Astrocyte (in vitro differentiated cells and primary cell): ENCODE results near the gene STK35. TPM values are rescaled to one million over a fixed set of nuclear protein-coding genes. Genes with fewer than 3 reads are reported as not detected.

Experiments used
- DNase-seq: peaks from one replicate; pipeline ENCODE4 v3.0.0-alpha.2; 2010; ENCODE audit warnings: low read depth
- FAIRE-seq: peaks from 2 replicates; lab custom pipeline; 2011; peaks lifted over from hg19 to GRCh38; lab: Jason Lieb, UNC
- H2AFZ ChIP-seq: 2 replicates; pipeline ENCODE4 v1.6.0; 2012; ENCODE audit warnings: low read depth, low read length, inconsistent platforms
- H3K27ac ChIP-seq: 2 replicates; pipeline ENCODE4 v1.5.1; 2011; ENCODE audit warnings: low read depth, low read length, inconsistent platforms
- H3K27me3 ChIP-seq: 2 replicates; pipeline ENCODE4 v1.6.0; 2011; ENCODE audit warnings: low read length, inconsistent platforms; ENCODE audit not compliant: insufficient read depth
- H3K36me3 ChIP-seq: 2 replicates; pipeline ENCODE4 v1.5.1; 2011; ENCODE audit warnings: low read length, inconsistent platforms; ENCODE audit not compliant: insufficient read depth
- H3K4me1 ChIP-seq: 2 replicates; pipeline ENCODE4 v1.5.1; 2011; ENCODE audit warnings: low read length, inconsistent platforms; ENCODE audit not compliant: insufficient read depth
- H3K4me2 ChIP-seq: 2 replicates; pipeline ENCODE4 v1.6.0; 2012; ENCODE audit warnings: low read length, inconsistent platforms
- H3K4me3 ChIP-seq: 2 replicates; pipeline ENCODE4 v1.5.1; 2011; ENCODE audit warnings: low read depth, mild to moderate bottlenecking, low read length, inconsistent platforms; ENCODE audit not compliant: insufficient read depth
- H3K79me2 ChIP-seq: 2 replicates; pipeline ENCODE4 v1.6.0; 2012; ENCODE audit warnings: mild to moderate bottlenecking, low read length, inconsistent platforms; ENCODE audit not compliant: insufficient read depth
- H3K9ac ChIP-seq: 2 replicates; pipeline ENCODE4 v1.6.0; 2012; ENCODE audit warnings: mild to moderate bottlenecking, low read length, inconsistent platforms
- H3K9me3 ChIP-seq: 2 replicates; pipeline ENCODE4 v1.5.1; 2012; ENCODE audit warnings: low read depth, mild to moderate bottlenecking, low read length, inconsistent platforms; ENCODE audit not compliant: insufficient read depth
- H4K20me1 ChIP-seq: 2 replicates; pipeline ENCODE4 v1.6.0; 2012; ENCODE audit warnings: low read length, inconsistent platforms; ENCODE audit not compliant: insufficient read depth
- H3K27ac Mint-ChIP-seq: one replicate; pipeline ENCODE4 v1.8.0; 2021; ENCODE audit warnings: mild to moderate bottlenecking, mixed read lengths; ENCODE audit not compliant: unreplicated experiment
- H3K27me3 Mint-ChIP-seq: one replicate; pipeline ENCODE4 v1.8.0; 2021; ENCODE audit warnings: low read depth, mixed read lengths; ENCODE audit not compliant: unreplicated experiment
- H3K36me3 Mint-ChIP-seq: one replicate; pipeline ENCODE4 v1.8.0; 2021; ENCODE audit warnings: low read depth, mixed read lengths; ENCODE audit not compliant: unreplicated experiment
- H3K4me1 Mint-ChIP-seq: one replicate; pipeline ENCODE4 v1.8.0; 2021; ENCODE audit warnings: low read depth, mixed read lengths; ENCODE audit not compliant: unreplicated experiment
- H3K4me3 Mint-ChIP-seq: one replicate; pipeline ENCODE4 v1.8.0; 2021; ENCODE audit warnings: mild to moderate bottlenecking, moderate library complexity, mixed read lengths; ENCODE audit not compliant: unreplicated experiment
- H3K9me3 Mint-ChIP-seq: one replicate; pipeline ENCODE4 v1.8.0; 2021; ENCODE audit warnings: mild to moderate bottlenecking, mixed read lengths; ENCODE audit not compliant: unreplicated experiment
- EZH2 ChIP-seq: IDR thresholded peaks from 2 replicates; pipeline ENCODE4 v1.6.1; 2012; ENCODE audit warnings: mild to moderate bottlenecking, low read length, inconsistent platforms; ENCODE audit not compliant: insufficient read depth
- total RNA-seq: library from RNA; stranded (reverse); gene quantifications from 2 replicates; pipeline ENCODE4 v1.2.1, GENCODE V29; 2021
- TF ChIP-seq, protein P1 (sequence below): IDR thresholded peaks from 2 replicates; pipeline ENCODE4 v1.5.1; 2011; ENCODE audit warnings: low read depth, mild to moderate bottlenecking, inconsistent platforms, low read length, moderate library complexity; ENCODE audit not compliant: insufficient read depth

STK35 gene
- total RNA-seq, 1 donor from 2014 or later: 18.6 TPM

GRCh38 chr20:2176946-2177345 lies 75.3 kb downstream of the STK35 start:
- H3K27me3 Mint-ChIP-seq: peaks cover 44% of the 10 kb centered on the region
- Histone ChIP-seq H3K79me2 (no peaks in the 10 kb centered on the region), H3K27me3 (peaks cover 14% of the 10 kb centered on the region), H3K4me2 (no peak overlapping the region), H3K36me3 (no peaks in the 10 kb centered on the region), H3K9me3 (no peaks in the 10 kb centered on the region), H4K20me1 (no peaks in the 10 kb centered on the region), H2AFZ (no peak overlapping the region), H3K9ac (no peak overlapping the region), H3K4me1 (no peaks in the 10 kb centered on the region), H3K27ac (no peak overlapping the region), H3K4me3 (no peak overlapping the region)
- H3K4me1 Mint-ChIP-seq: no peaks in the 10 kb centered on the region
- DNase-seq: no peak
- no peak overlapping the region for H3K4me3 Mint-ChIP-seq
- no peak overlapping the region for H3K27ac Mint-ChIP-seq
- no peak for FAIRE-seq
- no peaks in the 10 kb centered on the region for H3K9me3 Mint-ChIP-seq
- TF ChIP-seq, protein P1, sequence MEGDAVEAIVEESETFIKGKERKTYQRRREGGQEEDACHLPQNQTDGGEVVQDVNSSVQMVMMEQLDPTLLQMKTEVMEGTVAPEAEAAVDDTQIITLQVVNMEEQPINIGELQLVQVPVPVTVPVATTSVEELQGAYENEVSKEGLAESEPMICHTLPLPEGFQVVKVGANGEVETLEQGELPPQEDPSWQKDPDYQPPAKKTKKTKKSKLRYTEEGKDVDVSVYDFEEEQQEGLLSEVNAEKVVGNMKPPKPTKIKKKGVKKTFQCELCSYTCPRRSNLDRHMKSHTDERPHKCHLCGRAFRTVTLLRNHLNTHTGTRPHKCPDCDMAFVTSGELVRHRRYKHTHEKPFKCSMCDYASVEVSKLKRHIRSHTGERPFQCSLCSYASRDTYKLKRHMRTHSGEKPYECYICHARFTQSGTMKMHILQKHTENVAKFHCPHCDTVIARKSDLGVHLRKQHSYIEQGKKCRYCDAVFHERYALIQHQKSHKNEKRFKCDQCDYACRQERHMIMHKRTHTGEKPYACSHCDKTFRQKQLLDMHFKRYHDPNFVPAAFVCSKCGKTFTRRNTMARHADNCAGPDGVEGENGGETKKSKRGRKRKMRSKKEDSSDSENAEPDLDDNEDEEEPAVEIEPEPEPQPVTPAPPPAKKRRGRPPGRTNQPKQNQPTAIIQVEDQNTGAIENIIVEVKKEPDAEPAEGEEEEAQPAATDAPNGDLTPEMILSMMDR: no peak
- TF ChIP-seq EZH2: no peak
- no peaks in the 10 kb centered on the region for H3K36me3 Mint-ChIP-seq

- Mint-ChIP-seq H3K27ac (no peak overlapping the region), H3K36me3 (no peaks in the 10 kb centered on the region), H3K9me3 (peaks cover 2% of the 10 kb centered on the region), H3K4me1 (no peaks in the 10 kb centered on the region), H3K4me3 (no peak overlapping the region), H3K27me3 (peaks cover 41% of the 10 kb centered on the region)
- Histone ChIP-seq H3K4me3 (no peak overlapping the region), H3K27ac (no peak overlapping the region), H3K4me2 (no peak overlapping the region), H4K20me1 (no peaks in the 10 kb centered on the region), H3K36me3 (no peaks in the 10 kb centered on the region), H3K27me3 (peaks cover 9% of the 10 kb centered on the region), H3K9me3 (no peaks in the 10 kb centered on the region), H3K9ac (no peak overlapping the region), H2AFZ (no peak overlapping the region), H3K4me1 (no peaks in the 10 kb centered on the region), H3K79me2 (no peaks in the 10 kb centered on the region)
- DNase-seq: peak; percentile 8
- TF ChIP-seq, protein P1: no peak
- no peak for TF ChIP-seq EZH2
- FAIRE-seq: no peak
Observed at GRCh38 chr20:2178318-2179232, 76.9 kb downstream of the STK35 start.

GRCh38 chr20:2179233-2179580 lies 77.6 kb downstream of the STK35 start:
- no peak for FAIRE-seq
- H3K27ac Mint-ChIP-seq: no peak overlapping the region
- TF ChIP-seq EZH2: no peak
- TF ChIP-seq, protein P1: no peak
- Histone ChIP-seq H4K20me1 (no peaks in the 10 kb centered on the region), H3K4me2 (no peak overlapping the region), H3K4me1 (no peaks in the 10 kb centered on the region), H3K4me3 (no peak overlapping the region), H3K27ac (no peak overlapping the region), H3K9ac (no peak overlapping the region), H3K79me2 (no peaks in the 10 kb centered on the region), H3K36me3 (no peaks in the 10 kb centered on the region), H3K27me3 (peaks cover 9% of the 10 kb centered on the region), H2AFZ (no peak overlapping the region), H3K9me3 (no peaks in the 10 kb centered on the region)
- H3K36me3 Mint-ChIP-seq: no peaks in the 10 kb centered on the region
- H3K27me3 Mint-ChIP-seq: peaks cover 38% of the 10 kb centered on the region
- peaks cover 2% of the 10 kb centered on the region for H3K9me3 Mint-ChIP-seq
- no peaks in the 10 kb centered on the region for H3K4me1 Mint-ChIP-seq
- DNase-seq: no peak
- no peak overlapping the region for H3K4me3 Mint-ChIP-seq
